AG09309 (cell line): ENCODE data around the gene CMSS1.

Source experiments
- DNase-seq: peaks from one replicate; pipeline ENCODE4 v3.0.0-alpha.2; 2010; ENCODE audit warnings: low read depth
- H3K4me3 ChIP-seq: 2 replicates; pipeline ENCODE4 v1.5.1; 2011; ENCODE audit warnings: mild to moderate bottlenecking, low read depth, low read length, moderate library complexity; ENCODE audit not compliant: control insufficient read depth
- TF ChIP-seq, protein P1 (sequence below): IDR thresholded peaks from 2 replicates; pipeline ENCODE4 v1.5.1; 2011; ENCODE audit warnings: mild to moderate bottlenecking, low read depth, low read length, inconsistent platforms; ENCODE audit not compliant: insufficient read depth, control insufficient read depth; ENCODE audit errors: missing control alignments

The CMSS1 gene

GRCh38 chr3:100195375-100195774 is 377.7 kb downstream of the CMSS1 start:
- DNase-seq, result no peak
- no peak overlapping the region for H3K4me3 ChIP-seq
- TF ChIP-seq, protein P1, sequence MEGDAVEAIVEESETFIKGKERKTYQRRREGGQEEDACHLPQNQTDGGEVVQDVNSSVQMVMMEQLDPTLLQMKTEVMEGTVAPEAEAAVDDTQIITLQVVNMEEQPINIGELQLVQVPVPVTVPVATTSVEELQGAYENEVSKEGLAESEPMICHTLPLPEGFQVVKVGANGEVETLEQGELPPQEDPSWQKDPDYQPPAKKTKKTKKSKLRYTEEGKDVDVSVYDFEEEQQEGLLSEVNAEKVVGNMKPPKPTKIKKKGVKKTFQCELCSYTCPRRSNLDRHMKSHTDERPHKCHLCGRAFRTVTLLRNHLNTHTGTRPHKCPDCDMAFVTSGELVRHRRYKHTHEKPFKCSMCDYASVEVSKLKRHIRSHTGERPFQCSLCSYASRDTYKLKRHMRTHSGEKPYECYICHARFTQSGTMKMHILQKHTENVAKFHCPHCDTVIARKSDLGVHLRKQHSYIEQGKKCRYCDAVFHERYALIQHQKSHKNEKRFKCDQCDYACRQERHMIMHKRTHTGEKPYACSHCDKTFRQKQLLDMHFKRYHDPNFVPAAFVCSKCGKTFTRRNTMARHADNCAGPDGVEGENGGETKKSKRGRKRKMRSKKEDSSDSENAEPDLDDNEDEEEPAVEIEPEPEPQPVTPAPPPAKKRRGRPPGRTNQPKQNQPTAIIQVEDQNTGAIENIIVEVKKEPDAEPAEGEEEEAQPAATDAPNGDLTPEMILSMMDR, result no peak

DNA sequence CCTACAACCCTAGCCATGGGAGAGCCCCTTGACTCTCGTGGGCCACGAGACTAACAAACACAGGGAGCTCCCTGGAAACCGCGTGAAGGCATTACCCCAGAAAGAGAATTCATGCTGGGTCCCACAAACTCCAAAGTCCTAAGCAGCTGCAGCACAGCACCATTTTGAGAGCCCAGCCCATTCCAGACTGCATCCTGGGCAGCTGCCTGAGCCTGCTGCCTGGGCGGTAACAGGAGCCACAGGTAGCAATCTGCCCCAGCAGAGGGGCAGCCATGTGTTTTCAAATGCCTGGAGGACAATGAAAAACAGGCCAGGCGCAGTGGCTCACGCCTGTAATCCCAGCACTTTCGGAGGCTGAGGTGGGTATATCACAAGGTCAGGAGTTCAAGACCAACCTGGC is 380.2 kb downstream of the CMSS1 start:
- no peak for DNase-seq
- H3K4me3 ChIP-seq, result no peak overlapping the region
- TF ChIP-seq, protein P1, result no peak

GRCh38 chr3:100198579-100199269 is 381.1 kb downstream of the CMSS1 start:
- TF ChIP-seq, protein P1, result no peak
- no peak overlapping the region for H3K4me3 ChIP-seq
- DNase-seq, result no peak

DNA sequence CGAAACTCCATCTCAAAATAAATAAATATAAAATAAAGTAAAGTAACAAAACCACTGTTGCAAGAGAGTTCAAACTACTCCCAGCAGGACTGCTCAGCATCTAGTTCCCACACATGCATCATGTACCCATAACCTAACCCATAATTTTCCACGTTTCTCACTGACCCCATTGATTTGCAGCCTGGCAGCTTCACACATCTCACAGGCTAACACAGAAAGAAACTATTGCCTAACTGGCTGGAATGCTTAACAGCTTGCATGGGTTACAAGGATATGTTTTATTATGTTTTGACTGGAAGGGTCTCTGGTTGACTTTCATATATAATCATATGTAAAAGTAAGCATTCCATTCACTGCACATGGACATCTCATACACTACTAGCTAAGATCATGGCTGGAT is 387.5 kb downstream of the CMSS1 start:
- no peak overlapping the region for H3K4me3 ChIP-seq
- no peak for DNase-seq
- TF ChIP-seq, protein P1, result no peak

GRCh38 chr3:100206687-100207086 is 389.0 kb downstream of the CMSS1 start:
- H3K4me3 ChIP-seq, result no peak overlapping the region

GRCh38 chr3:100207886-100208285 is 390.2 kb downstream of the CMSS1 start:
- TF ChIP-seq, protein P1, result no peak
- DNase-seq, result no peak
- H3K4me3 ChIP-seq, result no peak overlapping the region

More at GRCh38 chr3:100206687-100207086, 389.0 kb downstream of the CMSS1 start:
- TF ChIP-seq, protein P1, result no peak
- DNase-seq, result no peak
